ENCODE measurements around the gene FRMD6. TPM values are rescaled to one million over a fixed set of nuclear protein-coding genes. Genes with fewer than 3 reads are reported as not detected.
A peak's percentile ranks its signal among the peaks of the same experiment; 100 is the strongest.

The FRMD6 gene
- total RNA-seq (1.7 TPM), polyA plus RNA-seq (under 1 TPM in 2 of 4 donors, not detected in 2; 0.77 to 0.89 TPM)

DNA sequence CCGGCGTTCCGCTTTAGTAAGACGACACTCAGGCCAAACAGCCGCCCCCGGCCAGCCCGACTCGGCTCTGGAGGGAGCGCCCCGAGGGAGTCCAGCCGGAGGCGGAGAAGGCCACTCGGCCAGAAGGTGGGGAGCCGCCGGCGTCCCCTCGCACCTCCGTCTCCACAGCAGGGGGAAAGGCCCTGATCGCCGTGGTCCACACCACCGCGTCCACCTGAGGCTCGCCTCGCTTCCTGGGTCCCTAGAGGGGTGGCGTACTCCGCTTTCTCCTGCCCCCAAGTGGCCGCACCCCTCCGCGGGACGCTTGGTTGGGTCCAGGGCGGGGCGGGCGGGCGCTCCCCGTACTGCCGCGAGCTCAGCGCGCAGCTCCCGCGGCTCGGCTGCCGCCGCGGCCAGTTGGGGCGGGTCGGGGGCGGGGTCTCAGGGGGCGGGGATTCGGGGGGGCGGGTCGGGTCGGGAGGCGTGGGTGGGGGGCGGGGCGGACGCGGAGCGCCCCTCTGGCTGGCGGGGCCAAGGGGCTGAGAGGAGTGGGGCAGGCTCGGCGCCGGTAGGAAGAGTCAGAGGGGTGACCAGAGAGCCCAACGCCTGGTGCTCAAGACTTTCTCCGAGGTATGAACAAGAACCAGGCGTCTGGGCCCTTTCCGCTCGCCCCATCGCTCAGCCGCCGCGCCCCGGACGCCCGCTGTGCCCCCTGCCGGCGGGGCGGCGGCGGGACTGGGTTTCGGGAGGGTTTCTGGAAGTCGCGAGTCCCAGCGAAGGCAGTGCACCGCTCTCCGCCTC lies at the start of gene FRMD6:
TSS of gene FRMD6 (plus strand) at position 523 of the 780 bp plus-strand sequence. CDS start 37,927 bp downstream, outside the sequence.
- H3K4me3 ChIP-seq (ENCODE audit: low read depth, low read length) = peak within 1 kb of the TSS; percentile 54

DNA sequence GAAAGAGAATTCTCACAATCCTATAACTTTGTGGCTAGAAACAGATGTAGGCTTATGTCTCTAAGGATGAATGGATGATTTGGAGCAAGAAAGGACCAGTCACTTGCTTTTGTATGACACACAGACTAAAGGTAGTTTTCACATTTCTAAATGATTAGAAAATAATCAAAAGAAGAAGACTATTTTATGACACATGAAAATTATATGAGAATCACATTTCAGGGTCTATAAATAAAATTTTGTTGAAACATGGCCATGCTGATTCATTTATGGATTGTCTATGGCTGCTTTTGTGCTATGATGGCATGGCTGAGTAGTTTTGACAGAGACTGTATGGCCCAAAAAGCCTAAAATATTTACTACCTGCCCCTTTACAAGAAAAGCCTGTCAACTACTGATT lies 49.4 kb upstream of the FRMD6 start:
- no peaks in the 10 kb centered on the region for H3K36me3 Mint-ChIP-seq
- no peak for DNase-seq
- H3K27ac Mint-ChIP-seq = no peak overlapping the region
- no peaks in the 10 kb centered on the region for H3K4me1 Mint-ChIP-seq
- no peak overlapping the region for H3K4me3 Mint-ChIP-seq
- H3K4me3 ChIP-seq (ENCODE audit: low read depth, low read length) = no peak overlapping the region
- ATAC-seq (ENCODE audit: low read depth in 2 of 2) = no peak
- H3K36me3 ChIP-seq (ENCODE audit: control insufficient read depth, insufficient read depth, low read length) = no peaks in the 10 kb centered on the region
- H3K27me3 Mint-ChIP-seq = peaks cover 30% of the 10 kb centered on the region
- H3K27me3 ChIP-seq (ENCODE audit: control insufficient read depth, insufficient read depth, low read length) = peaks cover 9% of the 10 kb centered on the region
- peaks cover 0 to 2% (median 0%) of the 10 kb centered on the region in 7 donors for H3K9me3 Mint-ChIP-seq
- no peaks in the 10 kb centered on the region for H3K9me3 ChIP-seq (ENCODE audit: control insufficient read depth in 2 of 2, low read length in 2 of 2)
- no peaks in the 10 kb centered on the region for H3K4me1 ChIP-seq (ENCODE audit: control insufficient read depth, insufficient read depth, low read length, poor library complexity, severe bottlenecking)
- H3K27ac ChIP-seq (ENCODE audit: insufficient read depth, low read length, poor library complexity, severe bottlenecking) = no peak overlapping the region

More for the DNA sequence above, at the start of gene FRMD6:
- Mint-ChIP-seq H3K4me1 (peaks cover 4 to 19% (median 12%) of the 10 kb centered on the region in 4 donors), H3K27me3 (peaks cover 44% of the 10 kb centered on the region), H3K4me3 (peak within 1 kb of the TSS; percentile 83 to 90 (median 86)), H3K9me3 (peaks cover 0 to 2% (median 0%) of the 10 kb centered on the region in 7 donors), H3K27ac (peak within 1 kb of the TSS; percentile 64 to 69 (median 69)), H3K36me3 (no peaks in the 10 kb centered on the region)
- Histone ChIP-seq H3K27ac (ENCODE audit: insufficient read depth, low read length, poor library complexity, severe bottlenecking) (peak within 1 kb of the TSS; percentile 33), H3K36me3 (ENCODE audit: control insufficient read depth, insufficient read depth, low read length) (no peaks in the 10 kb centered on the region), H3K27me3 (ENCODE audit: control insufficient read depth, insufficient read depth, low read length) (peaks cover 25% of the 10 kb centered on the region), H3K9me3 (ENCODE audit: control insufficient read depth in 2 of 2, low read length in 2 of 2) (no peaks in the 10 kb centered on the region), H3K4me1 (ENCODE audit: control insufficient read depth, insufficient read depth, low read length, poor library complexity, severe bottlenecking) (peaks cover 29% of the 10 kb centered on the region)
- ATAC-seq (ENCODE audit: low read depth in 2 of 2) (peak; percentile 79 to 83), DNase-seq (peak; percentile 73 to 89 (median 81))

DNA sequence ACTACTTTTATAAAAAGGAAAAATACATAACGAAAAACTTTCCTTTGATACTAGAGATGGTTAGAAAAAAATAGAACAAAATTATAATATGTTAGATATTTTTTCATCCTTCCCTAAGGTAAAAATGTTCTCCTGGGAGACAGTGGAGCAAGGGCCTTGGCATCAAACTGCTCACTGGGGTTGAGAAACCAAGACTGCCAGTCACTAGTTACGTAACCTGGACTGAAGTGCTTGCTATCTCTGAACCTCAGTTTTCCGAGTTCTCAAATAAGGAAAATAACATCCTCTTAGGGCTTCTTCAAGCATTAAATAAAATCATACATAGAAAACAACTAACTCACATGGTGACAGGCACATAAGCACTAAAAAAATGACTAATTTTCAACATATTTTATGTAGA lies 48.2 kb upstream of the FRMD6 start:
- Histone ChIP-seq H3K27ac (ENCODE audit: insufficient read depth, low read length, poor library complexity, severe bottlenecking) (no peak overlapping the region), H3K9me3 (ENCODE audit: control insufficient read depth in 2 of 2, low read length in 2 of 2) (no peaks in the 10 kb centered on the region), H3K36me3 (ENCODE audit: control insufficient read depth, insufficient read depth, low read length) (no peaks in the 10 kb centered on the region), H3K4me3 (ENCODE audit: low read depth, low read length) (no peak overlapping the region), H3K4me1 (ENCODE audit: control insufficient read depth, insufficient read depth, low read length, poor library complexity, severe bottlenecking) (no peaks in the 10 kb centered on the region), H3K27me3 (ENCODE audit: control insufficient read depth, insufficient read depth, low read length) (peaks cover 10% of the 10 kb centered on the region)
- Mint-ChIP-seq H3K27ac (no peak overlapping the region), H3K4me3 (no peak overlapping the region), H3K9me3 (peaks cover 0 to under 1% (median 0%) of the 10 kb centered on the region in 7 donors), H3K36me3 (no peaks in the 10 kb centered on the region), H3K27me3 (peaks cover 28% of the 10 kb centered on the region), H3K4me1 (no peaks in the 10 kb centered on the region)
- DNase-seq = no peak
- no peak for ATAC-seq (ENCODE audit: low read depth in 2 of 2)

DNA sequence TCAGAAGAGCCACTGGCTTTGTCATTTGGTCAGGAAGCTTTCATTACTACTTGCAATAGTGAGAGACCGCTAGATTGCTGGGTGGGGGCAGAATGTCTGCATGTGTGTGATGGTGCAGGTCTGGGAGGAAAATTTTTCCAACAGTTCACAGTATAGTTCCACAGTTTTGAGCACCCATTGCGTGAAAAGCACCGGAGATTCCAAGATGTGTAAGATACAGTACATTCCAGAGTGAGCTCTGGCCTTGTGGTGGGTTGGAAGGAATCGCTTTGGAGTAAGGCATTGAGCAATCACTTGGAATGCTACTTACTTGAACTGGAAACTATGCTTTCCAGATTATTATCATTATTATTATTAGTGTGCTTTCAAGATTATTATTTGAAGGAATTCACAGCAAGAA lies 47.6 kb upstream of the FRMD6 start:
- H3K27me3 Mint-ChIP-seq = peaks cover 28% of the 10 kb centered on the region
- H3K27ac ChIP-seq (ENCODE audit: insufficient read depth, low read length, poor library complexity, severe bottlenecking) = no peak overlapping the region
- peaks cover 0 to 1% (median 0%) of the 10 kb centered on the region in 7 donors for H3K9me3 Mint-ChIP-seq
- H3K4me1 ChIP-seq (ENCODE audit: control insufficient read depth, insufficient read depth, low read length, poor library complexity, severe bottlenecking) = no peaks in the 10 kb centered on the region
- no peak overlapping the region for H3K4me3 ChIP-seq (ENCODE audit: low read depth, low read length)
- no peak overlapping the region for H3K27ac Mint-ChIP-seq
- H3K9me3 ChIP-seq (ENCODE audit: control insufficient read depth in 2 of 2, low read length in 2 of 2) = no peaks in the 10 kb centered on the region
- H3K27me3 ChIP-seq (ENCODE audit: control insufficient read depth, insufficient read depth, low read length) = peaks cover 10% of the 10 kb centered on the region
- DNase-seq = no peak
- H3K36me3 Mint-ChIP-seq = no peaks in the 10 kb centered on the region
- no peak for ATAC-seq (ENCODE audit: low read depth in 2 of 2)
- H3K36me3 ChIP-seq (ENCODE audit: control insufficient read depth, insufficient read depth, low read length) = no peaks in the 10 kb centered on the region
- H3K4me1 Mint-ChIP-seq = no peaks in the 10 kb centered on the region
- no peak overlapping the region for H3K4me3 Mint-ChIP-seq

DNA sequence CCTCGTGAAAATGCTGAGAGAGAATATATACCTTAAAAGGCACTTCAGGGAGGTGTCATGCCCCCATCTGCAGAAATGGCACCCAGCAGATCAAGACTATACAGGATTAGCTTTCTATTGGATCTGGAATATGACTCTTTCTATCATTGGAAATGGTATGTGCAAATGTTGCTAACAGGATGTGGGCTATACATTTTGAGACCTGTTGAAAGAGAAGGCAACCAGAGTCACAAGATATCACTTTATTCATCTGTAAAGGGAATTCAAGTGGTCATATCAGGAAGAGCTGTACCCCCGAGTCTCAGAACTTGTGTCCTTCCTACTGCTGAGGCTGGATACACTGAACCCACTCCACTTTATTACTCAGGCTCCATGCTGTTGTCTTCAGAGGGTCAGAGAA lies 46.1 kb upstream of the FRMD6 start:
- H3K27ac ChIP-seq (ENCODE audit: insufficient read depth, low read length, poor library complexity, severe bottlenecking) = no peak overlapping the region
- ATAC-seq (ENCODE audit: low read depth in 2 of 2) (no peak), DNase-seq (no peak)
- H3K4me1 Mint-ChIP-seq = no peaks in the 10 kb centered on the region
- no peak overlapping the region for H3K27ac Mint-ChIP-seq
- peaks cover 0 to 2% (median 0%) of the 10 kb centered on the region in 7 donors for H3K9me3 Mint-ChIP-seq
- no peak overlapping the region for H3K4me3 Mint-ChIP-seq
- H3K27me3 ChIP-seq (ENCODE audit: control insufficient read depth, insufficient read depth, low read length) = peaks cover 9% of the 10 kb centered on the region
- no peaks in the 10 kb centered on the region for H3K36me3 Mint-ChIP-seq
- H3K4me1 ChIP-seq (ENCODE audit: control insufficient read depth, insufficient read depth, low read length, poor library complexity, severe bottlenecking) = no peaks in the 10 kb centered on the region
- peaks cover 18% of the 10 kb centered on the region for H3K27me3 Mint-ChIP-seq
- H3K9me3 ChIP-seq (ENCODE audit: control insufficient read depth in 2 of 2, low read length in 2 of 2) = no peaks in the 10 kb centered on the region
- H3K36me3 ChIP-seq (ENCODE audit: control insufficient read depth, insufficient read depth, low read length) = no peaks in the 10 kb centered on the region
- no peak overlapping the region for H3K4me3 ChIP-seq (ENCODE audit: low read depth, low read length)

DNA sequence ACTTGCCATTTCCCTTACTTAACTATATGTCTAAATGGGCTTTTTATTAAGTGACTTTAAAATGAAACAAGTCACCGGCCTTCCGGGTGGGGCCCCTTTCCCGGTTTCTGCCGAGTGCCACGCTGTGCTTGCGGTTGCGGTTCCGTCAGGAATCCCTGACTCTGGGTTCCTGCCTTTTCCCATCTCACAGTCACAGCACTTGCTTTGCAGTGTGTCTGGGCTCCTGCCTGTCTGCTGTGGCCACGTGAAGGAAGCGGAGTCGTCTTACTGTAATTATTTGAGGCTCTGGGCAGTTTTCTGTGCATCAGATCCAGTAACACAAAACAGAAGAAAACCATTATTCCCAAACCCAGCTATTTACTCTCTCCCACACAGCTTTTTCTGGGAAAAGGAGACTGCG lies 44.0 kb upstream of the FRMD6 start:
- H3K4me1 ChIP-seq (ENCODE audit: control insufficient read depth, insufficient read depth, low read length, poor library complexity, severe bottlenecking) = no peaks in the 10 kb centered on the region
- no peak overlapping the region for H3K27ac ChIP-seq (ENCODE audit: insufficient read depth, low read length, poor library complexity, severe bottlenecking)
- no peak overlapping the region for H3K4me3 ChIP-seq (ENCODE audit: low read depth, low read length)
- H3K9me3 ChIP-seq (ENCODE audit: control insufficient read depth in 2 of 2, low read length in 2 of 2) = no peaks in the 10 kb centered on the region
- peaks cover 18% of the 10 kb centered on the region for H3K27me3 Mint-ChIP-seq
- H3K4me1 Mint-ChIP-seq = no peaks in the 10 kb centered on the region
- no peak overlapping the region for H3K4me3 Mint-ChIP-seq
- H3K36me3 Mint-ChIP-seq = no peaks in the 10 kb centered on the region
- DNase-seq = no peak
- H3K9me3 Mint-ChIP-seq = peaks cover 0 to 2% (median 0%) of the 10 kb centered on the region in 7 donors
- no peaks in the 10 kb centered on the region for H3K36me3 ChIP-seq (ENCODE audit: control insufficient read depth, insufficient read depth, low read length)
- ATAC-seq (ENCODE audit: low read depth in 2 of 2) = no peak
- H3K27me3 ChIP-seq (ENCODE audit: control insufficient read depth, insufficient read depth, low read length) = peaks cover 6% of the 10 kb centered on the region
- no peak overlapping the region for H3K27ac Mint-ChIP-seq

DNA sequence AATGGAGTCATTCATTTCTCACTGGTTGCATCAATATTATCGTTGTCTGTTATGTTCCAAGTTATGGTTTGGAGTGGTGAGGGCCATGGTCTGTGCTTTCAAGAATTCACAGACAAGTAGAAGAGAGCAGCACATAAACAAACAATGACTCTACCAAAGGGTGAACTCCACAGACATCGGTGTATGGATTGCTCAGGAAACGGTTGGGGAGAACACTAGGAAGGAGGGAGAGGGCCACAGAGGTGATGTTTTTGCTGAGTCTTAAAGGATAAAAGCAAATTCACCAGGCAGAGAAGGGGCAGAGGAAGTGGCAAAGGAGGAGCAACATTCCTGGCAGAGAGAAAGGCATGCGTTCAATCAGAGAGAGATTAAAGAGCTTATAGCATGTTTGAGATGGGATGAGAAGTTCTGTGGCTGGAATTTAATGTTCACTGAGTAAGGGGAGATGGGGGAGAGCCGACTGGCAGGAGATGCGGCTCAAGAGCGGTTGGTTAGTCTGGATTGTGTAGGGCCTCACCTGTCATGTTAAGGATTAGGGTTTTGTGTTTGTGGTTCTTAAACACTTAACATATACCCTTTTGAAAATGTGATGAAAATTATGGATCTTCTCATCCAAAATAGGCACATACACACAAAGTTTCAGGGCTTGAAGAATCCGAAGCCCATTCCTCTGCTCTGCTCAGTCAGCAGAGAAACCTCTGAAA lies 42.3 kb upstream of the FRMD6 start:
- Histone ChIP-seq H3K4me3 (ENCODE audit: low read depth, low read length) (no peak overlapping the region), H3K4me1 (ENCODE audit: control insufficient read depth, insufficient read depth, low read length, poor library complexity, severe bottlenecking) (no peaks in the 10 kb centered on the region), H3K36me3 (ENCODE audit: control insufficient read depth, insufficient read depth, low read length) (no peaks in the 10 kb centered on the region), H3K27ac (ENCODE audit: insufficient read depth, low read length, poor library complexity, severe bottlenecking) (no peak overlapping the region), H3K27me3 (ENCODE audit: control insufficient read depth, insufficient read depth, low read length) (peaks cover 5% of the 10 kb centered on the region), H3K9me3 (ENCODE audit: control insufficient read depth in 2 of 2, low read length in 2 of 2) (no peaks in the 10 kb centered on the region)
- H3K27ac Mint-ChIP-seq = no peak overlapping the region
- H3K27me3 Mint-ChIP-seq = peaks cover 16% of the 10 kb centered on the region
- H3K4me1 Mint-ChIP-seq = no peaks in the 10 kb centered on the region
- no peak overlapping the region for H3K4me3 Mint-ChIP-seq
- ATAC-seq (ENCODE audit: low read depth in 2 of 2) (no peak), DNase-seq (no peak)
- no peaks in the 10 kb centered on the region for H3K36me3 Mint-ChIP-seq
- peaks cover 0 to 2% (median 0%) of the 10 kb centered on the region in 7 donors for H3K9me3 Mint-ChIP-seq
